Activated T-cell treated with anti-CD3 and anti-CD28 coated beads for 4 hours (primary cell): ENCODE data around the gene CFHR3.
"Not testable (repeated sequence)": the region's sequence is repeated elsewhere in the genome, so short reads cannot be mapped to it uniquely, and the experiment has no call there.

ENCODE experiments used
- DNase-seq: peaks from one replicate; pipeline ENCODE4 v3.0.0-alpha.2; 2020

Gene CFHR3

DNA sequence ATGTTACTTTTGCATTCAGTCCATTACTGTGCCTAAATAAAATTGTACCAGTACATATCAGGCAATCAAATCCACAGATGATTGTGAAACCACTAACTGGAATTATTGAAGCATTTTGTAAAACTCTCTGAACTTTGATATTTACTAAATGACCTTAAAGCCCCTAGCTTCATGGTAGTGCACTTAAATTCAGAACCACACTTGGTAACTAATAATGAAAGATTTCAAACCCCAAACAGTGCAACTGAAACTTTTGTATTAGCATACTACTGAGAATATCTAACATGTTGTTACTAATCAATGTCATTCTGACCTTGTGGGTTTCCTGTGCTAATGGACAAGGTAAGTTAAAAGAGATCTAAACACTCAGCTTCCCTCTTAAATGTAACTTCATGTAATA is at the start of gene CFHR3:
CFHR3 (plus strand) TSS at position 238 of the 400 bp plus-strand sequence; CDS start at position 285, 47 bp downstream.
- no peak for DNase-seq

DNA sequence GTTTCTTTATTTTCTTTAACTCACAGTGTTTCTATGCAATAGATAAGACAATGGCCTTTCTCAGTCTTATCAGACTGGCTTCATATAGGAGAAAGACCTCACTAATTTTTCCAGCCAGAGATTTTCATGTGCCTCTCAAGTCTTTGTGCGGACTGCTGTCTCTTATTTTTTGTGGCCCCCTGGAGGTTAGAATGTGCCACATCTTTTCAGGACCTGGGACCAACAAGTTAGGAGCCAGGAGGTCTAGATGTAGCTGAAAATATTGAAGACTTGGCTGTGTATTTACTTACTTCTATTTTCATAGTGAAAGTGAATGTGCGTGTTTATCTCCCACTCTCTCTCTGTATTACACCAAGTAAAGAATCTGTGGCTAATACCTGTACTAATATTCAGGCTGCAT is 42.1 kb upstream of the CFHR3 start:
- DNase-seq: no peak

DNA sequence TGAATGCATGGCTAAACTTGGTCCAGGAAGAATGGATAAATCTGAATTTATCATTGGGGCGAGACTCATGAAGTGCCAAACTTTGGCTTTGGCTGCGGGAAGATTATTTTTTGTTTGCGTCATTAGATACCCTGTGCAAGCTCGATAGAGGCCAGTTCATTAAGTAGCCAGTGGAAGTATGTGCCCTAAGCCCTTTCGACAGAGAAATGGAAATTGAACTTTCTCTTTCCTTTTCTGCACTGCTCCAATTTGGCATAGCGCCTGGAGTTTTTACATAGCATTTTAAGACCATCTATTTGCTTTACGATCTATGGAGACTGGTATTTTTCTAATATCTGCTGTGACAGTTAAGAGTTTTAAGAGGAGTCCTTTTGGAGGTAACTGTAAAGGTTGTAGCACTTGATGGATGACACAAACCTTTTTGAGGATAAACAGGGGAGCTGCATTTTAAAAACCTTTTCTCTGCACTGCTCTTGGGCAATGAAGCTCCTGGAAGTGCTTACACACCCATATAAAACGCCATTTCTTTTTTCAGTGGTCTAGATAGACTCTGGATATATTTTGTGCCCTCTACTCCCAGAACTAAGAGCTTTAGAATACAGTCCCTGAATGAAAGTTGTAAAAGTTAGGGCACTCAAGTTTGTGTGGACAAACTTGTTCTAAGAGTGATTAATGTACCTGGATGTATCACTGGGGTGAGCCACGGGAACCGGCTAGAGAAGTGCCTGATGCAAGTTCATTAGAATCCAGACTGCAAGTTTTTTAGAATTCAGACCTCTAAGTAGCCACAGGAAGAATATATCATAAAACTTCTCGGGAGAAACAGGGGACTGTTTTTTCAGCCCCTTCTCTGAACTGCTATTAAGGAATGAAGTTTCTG is 41.3 kb upstream of the CFHR3 start:
- no peak for DNase-seq

DNA sequence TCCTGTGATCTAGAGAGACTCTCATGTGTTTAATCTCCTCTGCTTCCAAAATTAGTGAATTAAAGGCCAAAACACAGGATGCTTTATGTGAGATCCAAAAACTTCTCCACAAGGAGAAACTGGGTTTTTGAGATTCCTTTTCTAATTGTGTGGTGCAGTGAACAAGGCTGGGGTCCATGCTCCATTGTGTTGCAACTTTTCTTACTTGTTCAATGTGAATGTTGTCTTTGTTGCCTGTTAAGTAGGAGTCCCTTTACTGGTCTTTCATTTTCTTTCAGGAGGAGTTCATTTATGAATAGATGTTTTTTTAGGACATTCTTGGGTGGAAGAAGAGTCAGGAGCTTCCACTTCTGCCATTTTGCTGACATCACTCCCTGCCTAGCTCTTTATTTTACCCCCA is 40.6 kb upstream of the CFHR3 start:
- DNase-seq: no peak

DNA sequence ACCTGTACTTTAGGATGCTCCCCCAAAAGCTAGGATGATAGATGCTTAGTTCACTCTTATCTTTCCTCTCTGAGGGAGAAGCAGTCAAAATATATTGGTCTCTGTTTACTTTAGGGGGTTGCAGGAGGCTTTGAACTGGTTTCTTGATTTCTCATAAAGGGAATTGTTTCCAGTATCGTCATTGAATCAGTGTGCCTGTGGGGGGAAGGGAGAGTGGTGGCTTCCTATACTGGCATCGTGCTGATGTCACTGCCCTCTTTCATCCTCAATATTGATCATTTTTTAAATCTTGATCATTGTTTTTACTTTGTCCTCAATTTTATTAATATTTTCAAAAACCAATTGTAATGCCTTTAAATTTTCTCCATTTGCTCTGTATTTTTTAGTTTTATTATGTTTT is 40.2 kb upstream of the CFHR3 start:
- DNase-seq: no peak

DNA sequence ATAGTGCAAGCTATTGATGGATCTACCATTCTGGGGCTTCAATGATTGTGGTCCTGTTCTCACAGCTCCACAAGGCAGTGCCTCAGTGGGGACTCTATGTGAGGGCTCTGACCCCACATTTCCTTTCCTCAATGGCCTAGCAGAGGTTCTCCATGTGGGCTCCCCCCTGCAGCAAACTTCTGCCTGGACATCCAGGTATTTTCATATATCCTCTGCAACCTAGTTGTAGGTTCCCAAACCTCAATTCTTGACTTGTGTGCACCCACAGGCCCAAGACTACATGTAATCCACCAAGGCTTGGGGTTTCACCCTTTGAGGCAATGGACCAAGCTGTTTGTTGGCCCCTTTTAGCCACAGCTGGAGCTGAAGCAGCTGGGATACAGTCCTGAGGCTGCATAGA is 35.9 kb upstream of the CFHR3 start:
- DNase-seq: no peak

DNA sequence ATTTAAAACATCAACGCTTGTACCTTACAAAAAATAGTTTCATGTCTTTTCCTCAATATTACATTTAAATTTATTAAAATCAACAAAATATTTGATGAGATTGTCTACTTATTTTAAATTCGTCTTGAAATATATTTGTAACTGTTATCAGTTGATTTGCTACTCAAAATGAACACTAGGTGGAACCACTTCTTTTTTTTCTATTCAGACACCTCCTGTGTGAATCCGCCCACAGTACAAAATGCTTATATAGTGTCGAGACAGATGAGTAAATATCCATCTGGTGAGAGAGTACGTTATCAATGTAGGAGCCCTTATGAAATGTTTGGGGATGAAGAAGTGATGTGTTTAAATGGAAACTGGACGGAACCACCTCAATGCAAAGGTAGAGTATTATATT is 31.4 kb upstream of the CFHR3 start:
- DNase-seq: not testable (repeated sequence)

DNA sequence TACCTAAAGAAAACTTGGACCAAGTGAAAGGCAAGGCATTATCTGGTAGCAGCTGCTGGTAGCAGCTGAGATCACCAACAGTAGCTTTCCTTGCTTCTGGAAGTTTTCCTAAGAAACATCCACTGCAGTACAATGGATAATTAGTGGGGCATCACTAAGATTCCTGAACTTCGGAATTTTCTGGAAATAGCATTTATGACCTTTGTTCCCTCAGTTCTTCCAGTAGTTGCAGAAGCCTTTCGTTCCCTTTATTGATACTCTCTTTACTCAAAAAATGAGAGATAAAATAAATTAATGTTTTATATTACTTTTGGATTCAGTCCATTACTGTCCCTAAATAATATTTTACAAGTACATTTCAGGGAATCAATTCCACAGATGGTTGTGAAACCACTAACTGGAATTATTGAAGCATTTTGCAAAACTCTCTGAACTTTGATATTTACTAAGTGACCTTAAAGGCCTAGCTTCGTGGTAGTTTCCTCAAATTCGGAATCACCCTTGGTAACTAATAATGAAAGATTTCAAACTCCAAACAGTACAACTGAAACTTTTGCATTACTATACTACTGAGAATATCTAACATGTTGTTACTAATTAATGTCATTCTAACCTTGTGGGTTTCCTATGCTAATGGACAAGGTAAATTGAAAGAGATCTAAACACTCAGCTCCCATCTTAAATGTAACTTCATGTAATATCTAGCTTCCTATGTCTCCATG is 9.5 kb upstream of the CFHR3 start:
- DNase-seq: not testable (repeated sequence)

DNA sequence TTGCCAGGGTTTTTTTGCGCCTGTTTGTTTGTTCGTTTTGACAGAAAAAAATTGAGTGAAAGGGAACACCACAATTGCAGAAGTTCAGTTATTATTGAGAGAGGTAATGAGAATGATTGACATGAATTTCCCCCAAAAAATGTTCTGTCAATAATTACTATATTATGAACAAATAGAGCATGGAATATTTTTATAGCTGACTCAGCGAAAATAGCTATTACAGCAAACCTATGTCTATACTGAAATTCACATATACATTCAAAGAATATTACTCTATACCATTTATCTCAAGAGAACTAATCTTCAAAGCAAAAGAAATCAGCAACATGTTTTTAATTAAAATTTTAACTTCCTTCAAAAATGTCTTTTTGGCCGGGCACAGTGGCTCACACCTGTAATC is 4.8 kb upstream of the CFHR3 start:
- DNase-seq: not testable (repeated sequence)

DNA sequence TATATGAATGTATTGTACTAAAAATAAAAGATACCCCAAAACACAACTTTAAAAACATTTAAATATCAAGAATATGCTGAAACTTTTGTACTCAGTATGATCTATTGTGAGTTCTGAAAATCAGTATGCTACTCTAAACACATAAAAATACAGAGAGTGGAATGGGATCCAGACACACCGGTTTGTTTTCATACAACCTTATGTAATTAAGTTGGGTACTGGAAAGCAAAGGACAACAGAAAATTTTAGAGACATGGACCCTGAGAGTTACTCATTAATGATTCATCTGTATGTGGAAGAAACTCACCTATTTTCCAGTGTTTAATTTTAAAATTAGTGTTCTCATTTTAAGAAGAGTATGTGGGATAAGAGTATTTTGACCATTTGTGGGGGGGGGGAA is 927 bp upstream of the CFHR3 start:
- DNase-seq: no peak

DNA sequence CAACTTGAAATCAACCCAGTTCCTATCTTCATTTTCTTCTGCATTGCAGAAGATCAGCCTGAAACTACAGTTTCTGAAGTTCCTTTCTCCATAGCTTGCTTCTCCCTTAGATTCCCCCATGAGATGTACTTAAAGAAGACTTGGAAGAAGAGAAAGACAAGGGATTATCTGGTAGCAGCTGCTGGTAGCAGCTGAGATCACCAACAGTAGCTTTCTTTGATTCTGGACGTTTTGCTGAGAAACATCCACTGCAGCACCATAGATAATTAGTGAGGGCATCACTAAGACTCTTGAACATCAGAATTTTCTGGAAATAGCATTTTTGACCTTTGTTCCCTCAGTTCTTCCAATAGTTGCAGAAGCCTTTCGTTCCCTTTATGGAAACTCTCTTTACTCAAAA is 465 bp upstream of the CFHR3 start:
- DNase-seq: no peak

DNA sequence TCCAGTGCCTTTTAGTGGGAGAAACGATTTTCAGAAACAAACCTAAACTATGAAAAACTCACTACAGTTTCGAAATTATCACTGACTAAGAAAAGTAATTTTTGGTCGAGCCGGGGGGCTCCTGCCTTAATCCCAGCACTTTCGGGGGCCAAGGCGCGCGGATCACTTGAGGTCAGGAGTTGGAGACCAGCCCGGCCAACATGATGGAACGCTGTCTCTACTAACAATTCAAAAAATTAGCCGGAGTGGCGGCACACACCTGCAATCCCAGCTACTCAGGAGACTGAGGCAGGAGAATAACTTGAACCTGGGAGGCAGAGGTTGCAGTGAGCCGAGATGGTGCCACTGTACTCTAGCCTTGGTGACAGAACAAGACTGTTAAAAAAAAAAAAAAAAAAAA is 3.0 kb downstream of the CFHR3 start:
- no peak for DNase-seq

DNA sequence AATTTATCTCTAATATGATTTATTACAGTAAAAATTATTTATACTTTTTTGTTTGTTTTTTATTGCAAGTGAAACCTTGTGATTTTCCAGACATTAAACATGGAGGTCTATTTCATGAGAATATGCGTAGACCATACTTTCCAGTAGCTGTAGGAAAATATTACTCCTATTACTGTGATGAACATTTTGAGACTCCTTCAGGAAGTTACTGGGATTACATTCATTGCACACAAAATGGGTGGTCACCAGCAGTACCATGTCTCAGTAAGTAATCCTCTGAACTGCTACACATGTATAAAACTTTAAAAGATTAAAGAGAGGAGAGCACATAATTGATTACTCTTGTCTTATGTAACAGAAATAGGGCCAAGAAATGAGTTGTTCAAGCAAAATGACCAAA is 4.5 kb downstream of the CFHR3 start:
- no peak for DNase-seq

DNA sequence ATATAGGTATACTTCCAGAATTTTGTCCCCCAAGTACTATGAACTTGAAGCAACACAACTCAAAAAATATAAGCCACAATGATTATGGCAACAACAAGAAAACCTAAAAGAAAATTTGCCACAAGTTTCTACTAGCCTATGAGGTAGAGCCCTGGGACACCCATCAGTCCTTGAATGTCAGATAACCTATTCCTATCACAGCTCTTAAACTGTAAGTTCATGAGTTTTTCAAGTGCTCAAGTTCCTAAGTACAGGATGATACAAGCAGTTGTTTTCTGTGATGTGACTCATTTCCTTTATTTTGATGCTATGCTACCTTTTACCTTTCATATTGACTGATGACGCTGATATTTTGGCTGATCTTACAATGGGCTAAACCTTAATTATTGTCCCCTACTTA is 16.6 kb downstream of the CFHR3 start:
- not testable (repeated sequence) for DNase-seq

DNA sequence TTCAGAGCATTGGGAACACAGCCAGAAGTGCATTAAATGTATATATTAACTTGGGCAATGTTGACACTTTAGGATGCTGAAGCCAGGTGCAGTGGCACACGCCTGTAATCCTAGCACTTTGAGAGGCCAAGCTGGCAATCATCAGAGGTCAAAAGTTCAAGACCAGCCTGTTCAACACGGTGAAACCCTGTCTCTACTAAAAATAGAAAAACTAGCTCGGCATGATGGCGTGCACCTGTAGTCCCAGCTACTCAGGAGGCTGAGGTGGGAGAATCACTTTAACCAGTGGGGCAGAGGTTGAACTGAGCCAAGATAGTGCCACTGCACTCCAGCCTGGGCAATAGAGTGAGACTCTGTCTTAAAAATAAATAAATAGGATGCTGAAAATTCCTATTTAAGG is 19.5 kb downstream of the CFHR3 start:
- DNase-seq: not testable (repeated sequence)

DNA sequence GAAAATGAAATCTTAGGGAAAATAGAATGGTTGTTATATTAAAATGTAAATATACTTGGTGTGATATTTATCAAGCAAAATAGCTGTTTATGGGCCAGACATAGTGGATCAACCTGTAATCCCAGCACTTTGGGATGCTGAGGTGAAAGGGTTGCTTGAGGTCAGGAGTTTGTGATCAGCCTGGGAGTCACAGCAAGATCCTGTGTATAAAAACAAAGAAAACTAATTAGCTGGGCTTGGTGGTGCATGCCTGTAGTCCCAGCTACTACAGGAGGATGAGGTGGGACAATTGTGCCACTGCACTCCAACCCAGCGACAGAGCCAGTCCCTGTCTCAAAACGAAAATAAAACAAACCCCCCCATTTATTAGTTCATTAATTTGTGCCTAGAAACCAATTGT is 23.3 kb downstream of the CFHR3 start:
- no peak for DNase-seq

DNA sequence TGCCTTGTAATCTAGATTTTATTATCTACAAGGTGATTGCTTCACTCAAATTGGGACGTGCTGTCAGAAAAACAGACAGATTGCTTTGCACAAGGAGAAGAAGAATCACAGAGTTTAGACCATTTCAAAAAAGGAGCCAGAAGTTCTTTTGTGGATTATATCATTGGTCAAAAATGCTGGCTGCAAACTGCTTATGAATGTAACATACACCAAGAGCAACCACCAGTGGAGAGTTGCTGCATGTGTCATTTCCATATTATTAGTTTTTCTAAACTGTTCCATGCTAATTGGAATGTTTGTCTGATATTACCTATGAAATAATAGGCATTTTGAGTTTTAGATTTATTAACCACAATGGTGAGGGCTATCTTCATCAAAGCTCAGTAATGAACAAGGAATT is 27.3 kb downstream of the CFHR3 start:
- not testable (repeated sequence) for DNase-seq

DNA sequence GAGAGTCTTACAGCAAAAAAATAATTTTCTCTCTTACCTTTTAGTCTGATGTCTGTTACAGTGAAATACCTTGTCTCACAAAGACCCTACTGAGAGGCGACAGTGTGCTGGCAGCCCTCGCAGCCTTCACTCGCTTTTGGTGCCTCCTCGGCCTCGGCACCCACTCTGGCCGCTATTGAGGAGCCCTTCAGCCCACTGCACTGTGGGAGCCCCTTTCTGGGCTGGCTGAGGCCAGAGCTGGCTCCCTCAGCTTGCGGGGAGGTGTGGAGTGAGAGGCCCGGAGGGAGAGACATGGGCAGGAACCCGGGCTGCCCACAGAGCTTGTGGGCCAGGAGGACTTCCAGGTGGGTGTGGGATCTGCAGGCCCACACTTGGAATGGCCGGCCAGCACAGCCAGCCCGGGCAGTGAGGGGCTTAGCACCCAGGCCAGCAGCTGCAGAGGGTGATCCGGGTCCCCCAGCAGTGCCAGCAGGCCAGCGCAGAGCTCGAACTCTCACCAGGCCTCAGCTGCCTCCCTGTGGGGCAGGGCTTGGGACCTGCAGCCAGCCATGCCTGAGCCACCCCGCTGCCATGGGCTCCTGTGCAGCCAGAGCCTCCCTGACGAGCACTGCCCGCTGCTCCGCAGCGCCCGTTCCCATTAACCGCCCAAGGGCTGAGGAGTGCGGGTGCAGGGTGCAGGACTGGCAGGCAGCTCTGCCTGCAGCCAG is 34.0 kb downstream of the CFHR3 start:
- no peak for DNase-seq

DNA sequence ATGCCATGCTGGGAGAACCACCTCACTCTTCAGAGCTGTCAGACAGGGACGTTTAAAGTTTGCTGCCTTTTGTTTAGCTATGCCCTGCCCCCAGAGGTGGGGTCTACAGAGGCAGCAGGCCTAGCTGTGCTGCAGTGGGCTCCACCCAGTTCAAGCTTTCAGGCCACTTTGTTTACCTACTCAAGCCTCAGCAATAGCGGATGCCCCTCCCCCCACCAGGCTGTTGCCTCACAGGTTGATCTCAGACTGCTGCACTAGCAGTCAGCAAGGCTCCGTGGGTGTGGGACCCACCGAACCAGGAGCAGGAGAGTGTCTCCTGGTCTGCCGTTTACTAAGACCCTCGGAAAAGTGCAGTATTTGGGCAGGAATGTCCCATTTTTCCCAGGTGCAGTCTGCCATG is 42.8 kb downstream of the CFHR3 start:
- DNase-seq: not testable (repeated sequence)

DNA sequence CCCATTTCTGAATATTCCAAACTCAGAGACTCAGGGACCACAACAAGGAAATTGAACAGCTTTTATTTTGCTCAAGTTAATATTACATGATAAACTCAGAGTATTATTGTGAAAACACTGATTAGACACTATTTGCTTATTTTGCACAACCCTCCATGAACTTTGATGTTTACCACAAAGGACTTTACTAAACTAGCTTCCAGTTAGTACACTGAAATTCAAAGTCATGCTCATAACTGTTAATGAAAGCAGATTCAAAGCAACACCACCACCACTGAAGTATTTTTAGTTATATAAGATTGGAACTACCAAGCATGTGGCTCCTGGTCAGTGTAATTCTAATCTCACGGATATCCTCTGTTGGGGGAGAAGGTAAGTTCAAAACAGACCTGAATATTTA is 44.9 kb downstream of the CFHR3 start, which contains the start of gene CFHR1:
CFHR1 (plus strand) TSS at position 201 of the 400 bp plus-strand sequence; CDS start at position 315, 114 bp downstream.
- not testable (repeated sequence) for DNase-seq

DNA sequence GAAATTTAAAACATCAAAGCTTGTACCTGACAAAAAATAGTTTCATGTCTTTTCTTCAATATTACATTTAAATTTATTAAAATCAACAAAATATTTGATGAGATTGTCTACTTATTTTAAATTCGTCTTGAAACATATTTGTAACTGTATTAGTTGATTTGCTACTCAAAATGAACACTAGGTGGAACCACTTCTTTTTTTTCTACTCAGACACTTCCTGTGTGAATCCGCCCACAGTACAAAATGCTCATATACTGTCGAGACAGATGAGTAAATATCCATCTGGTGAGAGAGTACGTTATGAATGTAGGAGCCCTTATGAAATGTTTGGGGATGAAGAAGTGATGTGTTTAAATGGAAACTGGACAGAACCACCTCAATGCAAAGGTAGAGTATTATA is 53.2 kb downstream of the CFHR3 start:
- DNase-seq: not testable (repeated sequence)
